HepG2 (cell line): Measurements from ENCODE around the gene MPC1. TPM values are rescaled to one million over a fixed set of nuclear protein-coding genes. Genes with fewer than 3 reads are reported as not detected.
A peak's percentile ranks its signal among the peaks of the same experiment; 100 is the strongest.

ENCODE experiments used
- ARNT ChIP-seq: fragments of 450-650 bp; IDR thresholded peaks from 2 replicates; pipeline ENCODE4 v1.6.1; 2017
- ATF2 ChIP-seq: sonication (generic); formaldehyde crosslinking; IDR thresholded peaks from 2 replicates; pipeline ENCODE4 v1.4.0; 2020; ENCODE audit warnings: missing genetic modification reagents
- KAT2B ChIP-seq: fragments of 150-350 bp; IDR thresholded peaks from 2 replicates; pipeline ENCODE4 v1.6.1; 2014; ENCODE audit warnings: low read depth, low read length, borderline replicate concordance
- KLF13 ChIP-seq: sonication (generic); formaldehyde crosslinking; IDR thresholded peaks from 2 replicates; pipeline ENCODE4 v1.4.0; 2020; ENCODE audit warnings: mild to moderate bottlenecking, missing genetic modification reagents
- LBX2 ChIP-seq: sonication (generic); formaldehyde crosslinking; IDR thresholded peaks from 2 replicates; pipeline ENCODE4 v1.5.0; 2020; ENCODE audit warnings: missing genetic modification reagents, mild to moderate bottlenecking, borderline replicate concordance
- LRRFIP1 ChIP-seq: sonication (generic); formaldehyde crosslinking; conservative IDR thresholded peaks from 2 replicates; pipeline ENCODE4 v1.4.0; 2020; ENCODE audit warnings: missing genetic modification reagents
- PCBP1 ChIP-seq: fragments of 200-400 bp; formaldehyde crosslinking; IDR thresholded peaks from 2 replicates; pipeline ENCODE4 v1.6.1; 2017; ENCODE audit warnings: mild to moderate bottlenecking, low read depth, low read length, borderline replicate concordance
- PHF5A ChIP-seq: IDR thresholded peaks from one replicate; pipeline ENCODE4 v1.6.1; 2018; ENCODE audit warnings: low read depth, missing genetic modification reagents; ENCODE audit not compliant: unreplicated experiment
- SATB2 ChIP-seq: sonication (generic); formaldehyde crosslinking; IDR thresholded peaks from 2 replicates; pipeline ENCODE4 v1.5.0; 2020; ENCODE audit warnings: missing genetic modification reagents
- SRSF9 ChIP-seq: fragments of 200-400 bp; formaldehyde crosslinking; IDR thresholded peaks from 2 replicates; pipeline ENCODE4 v1.6.1; 2018; ENCODE audit warnings: borderline replicate concordance, mild to moderate bottlenecking, low read depth, low read length; ENCODE audit not compliant: insufficient read depth, poor library complexity, severe bottlenecking
- ZNF24 ChIP-seq: fragments of 450-650 bp; IDR thresholded peaks from 2 replicates; pipeline ENCODE4 v1.6.1; 2017; ENCODE audit warnings: antibody characterized with exemption, mild to moderate bottlenecking
- ZNF431 ChIP-seq: sonication (generic); formaldehyde crosslinking; IDR thresholded peaks from 2 replicates; pipeline ENCODE4 v1.9.0; 2022; ENCODE audit warnings: missing genetic modification reagents, low read depth, mild to moderate bottlenecking, borderline replicate concordance
- ZNF589 ChIP-seq: sonication (generic); formaldehyde crosslinking; conservative IDR thresholded peaks from 2 replicates; pipeline ENCODE4 v1.8.0; 2022; ENCODE audit warnings: mild to moderate bottlenecking, moderate library complexity, missing genetic modification reagents
- ZNF678 ChIP-seq: sonication (generic); formaldehyde crosslinking; IDR thresholded peaks from 2 replicates; pipeline ENCODE4 v1.4.0; 2020; ENCODE audit warnings: mild to moderate bottlenecking, missing genetic modification reagents
- ZNF747 ChIP-seq: sonication (generic); formaldehyde crosslinking; IDR thresholded peaks from 2 replicates; pipeline ENCODE4 v1.8.1; 2023; ENCODE audit warnings: missing genetic modification reagents, mild to moderate bottlenecking, borderline replicate concordance
- ZNF768 ChIP-seq: sonication (generic); formaldehyde crosslinking; IDR thresholded peaks from 2 replicates; pipeline ENCODE4 v1.4.0; 2020; ENCODE audit warnings: missing genetic modification reagents
- polyA plus RNA-seq, 8 experiments: library from polyadenylated mRNA; depleted of rRNA in 3 of 8; stranded (reverse) in 7 of 8; unstranded in 1 of 8; fragments of >200 nt; fragmentation: Illumina TruSeq in 4 of 8; extraction: Trizol in 4 of 8; gene quantifications; 2 replicates each; pipeline versions ENCODE4 v1.2.1 to v1.2.3, GENCODE V29; 2011 to 2016; ENCODE audit warnings: low read depth in 4 of 8, missing spikeins in 1 of 8, mixed read lengths in 1 of 8; ENCODE audit not compliant: insufficient read depth in 1 of 8
- total RNA-seq, 5 experiments: library from RNA; depleted of rRNA; stranded (reverse); fragments of >200 nt; fragmentation: Illumina TruSeq; extraction: Trizol; gene quantifications; 2 replicates each; pipeline ENCODE4 v1.2.3, GENCODE V29; 2016; ENCODE audit warnings: low read depth in 1 of 5
- TF ChIP-seq, protein P1 (sequence below): sonication (generic); formaldehyde crosslinking; conservative IDR thresholded peaks from 2 replicates; pipeline ENCODE4 v1.4.0; 2020; ENCODE audit warnings: mild to moderate bottlenecking, missing genetic modification reagents, moderate library complexity

MPC1 gene
- total and polyA plus RNA-seq, 2 of the 13 experiments (the other 11 are each of a cell fraction or from before 2014, with no cell fraction given), result 189 to 214 TPM

DNA sequence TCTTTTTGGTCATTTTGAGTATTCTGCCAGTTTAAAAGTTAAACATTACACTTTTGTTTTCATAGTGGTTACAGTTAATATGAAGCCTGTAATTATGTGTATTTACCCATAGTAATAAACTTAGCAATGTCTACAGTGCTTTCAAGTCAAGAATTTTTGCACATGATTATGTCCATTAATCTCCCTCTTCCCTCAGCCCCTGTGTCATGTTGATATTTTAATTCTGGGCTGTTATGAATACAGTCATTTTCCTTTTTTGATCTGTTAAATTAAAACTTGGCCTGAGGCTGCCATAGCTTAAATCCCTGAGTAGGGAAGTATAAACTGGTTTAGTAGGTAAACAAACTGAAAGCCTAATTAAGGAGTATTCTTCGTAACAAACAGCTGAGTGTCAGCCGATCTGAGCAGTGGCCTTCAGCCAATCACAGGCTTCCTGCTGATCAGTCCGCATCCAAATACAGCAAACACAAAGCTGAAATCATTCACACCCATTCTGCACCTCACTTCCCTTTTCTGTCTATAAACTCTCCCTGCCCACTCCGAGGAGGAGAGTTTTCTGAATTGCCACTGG, 30.9 kb downstream of the MPC1 start (continued):
- TF ChIP-seq KAT2B, result no peak
- no peak for TF ChIP-seq ZNF678 (CRISPR knock-in tag)
- TF ChIP-seq ZNF747 (CRISPR knock-in tag), result no peak
- TF ChIP-seq ATF2 (CRISPR knock-in tag), result peak; percentile 17; the same call in 1 of the 2 replicates
- peak; percentile 33 for TF ChIP-seq PHF5A (CRISPR knock-in tag)
- no peak for TF ChIP-seq LRRFIP1 (CRISPR knock-in tag)
- TF ChIP-seq PCBP1, result no peak
- no peak for TF ChIP-seq ZNF589 (CRISPR knock-in tag)
- no peak for TF ChIP-seq KLF13
- TF ChIP-seq, protein P1, sequence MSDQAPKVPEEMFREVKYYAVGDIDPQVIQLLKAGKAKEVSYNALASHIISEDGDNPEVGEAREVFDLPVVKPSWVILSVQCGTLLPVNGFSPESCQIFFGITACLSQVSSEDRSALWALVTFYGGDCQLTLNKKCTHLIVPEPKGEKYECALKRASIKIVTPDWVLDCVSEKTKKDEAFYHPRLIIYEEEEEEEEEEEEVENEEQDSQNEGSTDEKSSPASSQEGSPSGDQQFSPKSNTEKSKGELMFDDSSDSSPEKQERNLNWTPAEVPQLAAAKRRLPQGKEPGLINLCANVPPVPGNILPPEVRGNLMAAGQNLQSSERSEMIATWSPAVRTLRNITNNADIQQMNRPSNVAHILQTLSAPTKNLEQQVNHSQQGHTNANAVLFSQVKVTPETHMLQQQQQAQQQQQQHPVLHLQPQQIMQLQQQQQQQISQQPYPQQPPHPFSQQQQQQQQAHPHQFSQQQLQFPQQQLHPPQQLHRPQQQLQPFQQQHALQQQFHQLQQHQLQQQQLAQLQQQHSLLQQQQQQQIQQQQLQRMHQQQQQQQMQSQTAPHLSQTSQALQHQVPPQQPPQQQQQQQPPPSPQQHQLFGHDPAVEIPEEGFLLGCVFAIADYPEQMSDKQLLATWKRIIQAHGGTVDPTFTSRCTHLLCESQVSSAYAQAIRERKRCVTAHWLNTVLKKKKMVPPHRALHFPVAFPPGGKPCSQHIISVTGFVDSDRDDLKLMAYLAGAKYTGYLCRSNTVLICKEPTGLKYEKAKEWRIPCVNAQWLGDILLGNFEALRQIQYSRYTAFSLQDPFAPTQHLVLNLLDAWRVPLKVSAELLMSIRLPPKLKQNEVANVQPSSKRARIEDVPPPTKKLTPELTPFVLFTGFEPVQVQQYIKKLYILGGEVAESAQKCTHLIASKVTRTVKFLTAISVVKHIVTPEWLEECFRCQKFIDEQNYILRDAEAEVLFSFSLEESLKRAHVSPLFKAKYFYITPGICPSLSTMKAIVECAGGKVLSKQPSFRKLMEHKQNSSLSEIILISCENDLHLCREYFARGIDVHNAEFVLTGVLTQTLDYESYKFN (CRISPR knock-in tag), result peak; percentile 78
- TF ChIP-seq SRSF9, result no peak
- no peak for TF ChIP-seq ARNT
- TF ChIP-seq ZNF768 (CRISPR knock-in tag), result no peak
- no peak for TF ChIP-seq ZNF24
- no peak for TF ChIP-seq LBX2
- TF ChIP-seq SATB2 (CRISPR knock-in tag), result no peak
- no peak for TF ChIP-seq ZNF431 (CRISPR knock-in tag)
